ENCODE results near the gene SPNS1.
"Not testable (repeated sequence)": the region's sequence is repeated elsewhere in the genome, so short reads cannot be mapped to it uniquely, and the experiment has no call there.

The SPNS1 gene

GRCh38 chr16:28958836-28959235 lies 15.7 kb upstream of the SPNS1 start:
- FAIRE-seq, result no peak

- FAIRE-seq, result no peak
Observed at GRCh38 chr16:28964072-28964471, 10.5 kb upstream of the SPNS1 start.

- no peak for FAIRE-seq
Observed at GRCh38 chr16:28964496-28964895, 10.1 kb upstream of the SPNS1 start.

- no peak for FAIRE-seq
Observed at GRCh38 chr16:28967156-28967555, 7.4 kb upstream of the SPNS1 start.

GRCh38 chr16:28969696-28970095 lies 4.9 kb upstream of the SPNS1 start:
- not testable (repeated sequence) for FAIRE-seq

- no peak for FAIRE-seq
Observed at GRCh38 chr16:28974007-28974436, 556 bp upstream of the SPNS1 start.

- no peak for FAIRE-seq
Observed at GRCh38 chr16:28975158-28975599, 601 bp downstream of the SPNS1 start.

- FAIRE-seq, result no peak
Observed at GRCh38 chr16:28977703-28978662, 3.4 kb downstream of the SPNS1 start.

- not testable (repeated sequence) for FAIRE-seq
Observed at GRCh38 chr16:28980330-28980729, 5.8 kb downstream of the SPNS1 start.

GRCh38 chr16:28980929-28981328 lies 6.4 kb downstream of the SPNS1 start:
- no peak for FAIRE-seq

GRCh38 chr16:28981517-28981916 lies 6.9 kb downstream of the SPNS1 start:
- no peak for FAIRE-seq

GRCh38 chr16:28982418-28982817 lies 7.8 kb downstream of the SPNS1 start:
- FAIRE-seq, result no peak

GRCh38 chr16:28982949-28983348 lies 8.4 kb downstream of the SPNS1 start:
- no peak for FAIRE-seq

- FAIRE-seq, result no peak
Observed at GRCh38 chr16:28983644-28984043, 9.1 kb downstream of the SPNS1 start.

- no peak for FAIRE-seq
Observed at GRCh38 chr16:28984091-28984490, 9.5 kb downstream of the SPNS1 start.

- no peak for FAIRE-seq
Observed at GRCh38 chr16:28984619-28985135, 10.1 kb downstream of the SPNS1 start, which contains the start of gene LAT. LAT (plus strand) TSS chr16:28985052; CDS start chr16:28985418, 366 bp downstream.

GRCh38 chr16:28985211-28986041 lies 10.8 kb downstream of the SPNS1 start:
- FAIRE-seq, result no peak

GRCh38 chr16:28986046-28986445 lies 11.5 kb downstream of the SPNS1 start:
- no peak for FAIRE-seq

- no peak for FAIRE-seq
Observed at GRCh38 chr16:28986492-28986891, 11.9 kb downstream of the SPNS1 start.

- no peak for FAIRE-seq
Observed at GRCh38 chr16:28987170-28987853, 12.7 kb downstream of the SPNS1 start.

GRCh38 chr16:28989363-28989762 lies 14.8 kb downstream of the SPNS1 start:
- no peak for FAIRE-seq

- FAIRE-seq, result no peak
Observed at GRCh38 chr16:28990375-28991040, 15.9 kb downstream of the SPNS1 start.

All from islet of Langerhans (tissue), 1 donor.